GM12873 (cell line): ENCODE measurements around the gene ISY1.

ENCODE experiments used
- TF ChIP-seq, protein P1 (sequence below): IDR thresholded peaks from 2 replicates; pipeline ENCODE4 v1.5.1; 2012; ENCODE audit warnings: low read depth, mild to moderate bottlenecking, moderate library complexity, low read length, control low read depth; ENCODE audit not compliant: insufficient read depth; ENCODE audit errors: missing control alignments

Gene ISY1

DNA sequence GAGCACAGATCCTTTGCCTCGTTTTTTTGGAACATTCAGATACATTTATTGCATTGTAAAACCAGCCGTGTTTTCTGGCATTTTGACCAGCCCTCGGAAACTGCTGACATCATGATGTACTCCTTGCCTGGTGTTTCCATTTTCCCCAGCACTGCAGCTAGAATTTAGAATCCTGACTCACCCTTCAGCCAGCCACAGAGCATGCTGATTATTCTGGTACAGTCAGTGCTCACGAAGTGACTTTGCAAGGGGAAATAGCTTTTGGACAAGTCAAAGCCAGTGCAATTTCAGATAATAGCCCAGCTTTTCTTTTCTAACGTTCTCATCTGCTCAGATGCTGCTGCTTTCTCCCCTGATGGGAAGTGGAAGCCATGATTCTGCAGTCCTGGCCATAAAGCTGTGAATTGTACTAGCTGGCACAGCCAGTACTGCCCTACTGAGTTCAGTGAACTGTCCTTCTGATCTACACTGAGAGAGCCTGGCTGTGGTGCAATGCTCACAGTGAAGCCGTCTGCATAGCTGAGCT lies 34.9 kb upstream of the ISY1 start:
- TF ChIP-seq, protein P1, sequence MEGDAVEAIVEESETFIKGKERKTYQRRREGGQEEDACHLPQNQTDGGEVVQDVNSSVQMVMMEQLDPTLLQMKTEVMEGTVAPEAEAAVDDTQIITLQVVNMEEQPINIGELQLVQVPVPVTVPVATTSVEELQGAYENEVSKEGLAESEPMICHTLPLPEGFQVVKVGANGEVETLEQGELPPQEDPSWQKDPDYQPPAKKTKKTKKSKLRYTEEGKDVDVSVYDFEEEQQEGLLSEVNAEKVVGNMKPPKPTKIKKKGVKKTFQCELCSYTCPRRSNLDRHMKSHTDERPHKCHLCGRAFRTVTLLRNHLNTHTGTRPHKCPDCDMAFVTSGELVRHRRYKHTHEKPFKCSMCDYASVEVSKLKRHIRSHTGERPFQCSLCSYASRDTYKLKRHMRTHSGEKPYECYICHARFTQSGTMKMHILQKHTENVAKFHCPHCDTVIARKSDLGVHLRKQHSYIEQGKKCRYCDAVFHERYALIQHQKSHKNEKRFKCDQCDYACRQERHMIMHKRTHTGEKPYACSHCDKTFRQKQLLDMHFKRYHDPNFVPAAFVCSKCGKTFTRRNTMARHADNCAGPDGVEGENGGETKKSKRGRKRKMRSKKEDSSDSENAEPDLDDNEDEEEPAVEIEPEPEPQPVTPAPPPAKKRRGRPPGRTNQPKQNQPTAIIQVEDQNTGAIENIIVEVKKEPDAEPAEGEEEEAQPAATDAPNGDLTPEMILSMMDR, result no peak

DNA sequence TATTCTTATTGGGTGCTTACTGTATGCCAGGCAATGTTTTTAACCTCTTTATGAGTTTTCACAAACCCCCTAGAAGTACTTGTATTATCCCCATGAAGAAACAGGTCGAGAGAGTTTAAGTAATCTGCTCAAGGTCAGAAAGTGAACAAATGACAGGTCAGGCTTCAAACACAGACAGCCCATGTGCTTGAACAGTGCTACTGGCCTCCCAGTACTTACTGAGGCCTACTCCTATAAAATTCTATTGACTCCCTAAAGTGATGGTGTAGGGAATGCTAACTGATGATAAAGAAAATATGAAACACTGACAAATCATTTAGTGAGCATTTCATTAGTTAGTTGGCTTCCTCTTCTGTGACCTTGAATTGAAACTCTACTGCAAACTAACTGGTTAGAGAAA lies 27.0 kb upstream of the ISY1 start:
- TF ChIP-seq, protein P1, result no peak

DNA sequence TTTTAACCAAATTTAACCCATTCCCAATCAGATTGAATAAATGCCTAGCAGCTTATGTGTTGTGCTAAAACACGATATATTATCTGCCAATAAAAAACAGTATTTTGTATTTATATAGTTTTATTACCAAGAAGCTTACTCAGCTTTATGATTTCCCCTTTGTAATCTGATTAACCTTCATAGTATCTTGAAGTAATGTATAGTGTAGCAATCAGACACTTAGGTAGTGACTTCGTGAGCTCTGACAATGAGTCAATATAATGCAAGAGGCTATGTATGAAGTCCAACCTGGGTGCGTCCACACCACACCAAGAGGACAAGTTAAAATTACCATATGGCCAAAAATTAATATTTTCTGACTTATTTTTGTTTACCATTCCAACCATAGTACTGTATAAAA lies 24.9 kb upstream of the ISY1 start:
- TF ChIP-seq, protein P1, result no peak

DNA sequence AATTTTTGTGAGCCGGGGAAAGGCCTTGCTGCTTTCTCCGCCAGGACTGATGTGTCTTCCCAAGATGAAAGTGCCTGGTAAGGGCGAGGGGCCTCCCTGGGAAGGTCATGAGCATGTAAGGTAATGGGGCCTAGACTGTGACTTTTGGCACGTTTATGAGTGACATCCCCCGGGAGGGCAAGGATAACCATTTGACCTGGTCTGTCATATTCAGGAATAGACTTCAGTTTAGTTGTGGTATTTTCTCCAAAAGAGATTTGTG lies 23.5 kb upstream of the ISY1 start:
- TF ChIP-seq, protein P1, result no peak

DNA sequence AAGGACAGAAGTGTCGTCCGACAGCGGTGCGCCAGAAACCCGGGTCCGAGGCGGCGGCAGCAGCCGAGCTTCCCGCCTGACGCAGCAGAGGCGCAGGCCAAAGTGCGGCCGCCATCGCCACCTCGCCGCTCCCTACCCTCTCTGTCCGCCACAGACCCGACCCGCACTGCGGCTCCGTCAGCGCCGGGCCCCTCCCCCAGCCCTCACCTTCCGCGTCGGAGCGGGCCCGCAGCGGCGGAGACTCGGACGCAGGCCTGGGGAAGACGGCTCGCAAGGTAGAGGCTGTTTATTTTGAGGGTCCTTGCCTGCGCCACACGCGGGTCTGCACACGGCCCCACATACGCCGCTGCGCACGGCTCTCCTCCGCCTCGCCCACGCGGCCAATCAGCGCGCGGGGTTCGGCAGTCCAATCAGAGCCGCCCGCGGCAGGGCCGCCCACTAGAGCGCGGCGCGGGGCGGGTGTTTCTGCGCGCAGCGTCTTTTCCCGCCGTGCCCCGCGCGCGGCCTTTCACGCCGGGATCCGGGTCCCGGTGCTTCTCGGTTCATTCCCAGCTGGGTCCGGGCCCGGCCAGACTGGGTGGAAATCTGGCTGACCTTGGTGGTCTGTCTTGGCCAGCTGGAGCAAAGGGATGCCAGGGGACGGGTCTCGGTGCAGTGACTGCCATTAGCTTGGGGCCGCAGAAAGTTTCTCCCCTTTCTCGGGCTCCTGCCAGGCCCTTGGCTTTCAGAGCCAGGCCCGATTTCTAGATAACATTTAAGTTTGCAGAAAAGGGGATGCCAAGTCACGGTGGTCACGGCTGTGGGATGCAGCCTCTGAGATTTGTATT lies 22.9 kb upstream of the ISY1 start, which contains the start of gene CNBP:
Gene CNBP (minus strand): TSS at position 328 of the 827 bp plus-strand sequence. CDS start 12,139 bp downstream, outside the sequence.
- TF ChIP-seq, protein P1, result no peak

DNA sequence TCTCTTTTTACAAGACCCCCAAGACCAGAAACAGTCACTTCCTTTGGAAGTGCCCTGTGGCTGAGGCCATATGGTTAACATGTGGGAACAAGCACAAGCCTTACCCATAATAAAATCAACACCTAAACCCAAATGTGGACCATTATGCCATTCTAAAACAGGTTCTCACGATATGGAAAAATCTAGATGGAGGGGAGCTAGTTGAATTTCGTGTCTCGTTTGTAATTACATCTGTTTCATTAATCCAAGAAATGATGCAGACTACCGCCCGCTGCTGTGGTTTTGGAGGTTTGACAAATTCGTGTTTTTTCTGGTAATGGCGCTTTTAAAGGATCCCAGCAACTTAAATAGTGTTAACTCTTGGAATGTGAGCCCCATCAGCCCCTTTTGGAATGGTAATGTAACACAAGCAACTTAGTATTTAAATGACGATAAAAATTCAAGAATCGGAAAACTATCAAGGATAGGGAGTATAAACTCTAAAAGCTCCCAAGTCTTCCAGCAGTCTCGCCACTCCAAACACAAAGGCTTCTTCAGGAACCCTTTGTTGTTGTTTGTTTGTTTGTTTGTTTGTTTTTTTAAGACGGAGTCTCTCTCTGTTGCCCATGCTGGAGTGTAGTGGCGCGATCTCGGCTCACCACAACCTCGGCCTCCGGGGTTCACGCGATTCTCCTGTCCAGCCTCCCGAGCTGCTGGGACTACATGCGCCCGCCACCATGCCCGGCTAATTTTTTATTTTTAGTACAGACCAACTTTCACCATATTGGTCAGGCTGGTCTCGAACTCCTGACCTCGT lies 21.7 kb upstream of the ISY1 start:
- TF ChIP-seq, protein P1, result no peak

DNA sequence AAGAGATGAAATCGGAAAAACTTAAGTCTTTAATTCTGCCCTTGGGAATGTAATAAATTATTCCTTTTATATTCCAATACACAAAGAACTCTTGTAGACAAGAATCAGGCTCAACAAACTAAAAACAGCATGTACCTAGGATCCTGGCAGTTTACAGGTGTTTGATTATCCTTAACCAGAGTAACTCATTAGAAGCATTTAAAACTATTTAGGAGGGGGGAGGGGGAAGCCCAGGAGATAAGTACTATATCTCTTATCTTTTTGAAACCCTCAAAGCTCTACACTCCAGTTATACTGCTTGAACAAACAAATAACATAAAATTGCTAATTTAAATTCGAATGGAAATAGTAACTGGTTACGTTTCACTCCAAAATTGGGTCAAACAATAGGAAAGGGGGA lies 21.0 kb upstream of the ISY1 start:
- TF ChIP-seq, protein P1, result no peak
